LNCaP clone FGC (cell line): ENCODE measurements around the gene PODXL.
"Not testable (repeated sequence)": the region's sequence is repeated elsewhere in the genome, so short reads cannot be mapped to it uniquely, and the experiment has no call there.

Source experiments
- DNase-seq: peaks from one replicate; pipeline ENCODE4 v3.0.0-alpha.2; 2011; ENCODE audit warnings: low read depth
- H3K4me3 ChIP-seq: 2 replicates; pipeline ENCODE4 v1.5.1; 2011; ENCODE audit warnings: mild to moderate bottlenecking, low read depth, low read length, control low read depth
- CTCF ChIP-seq: IDR thresholded peaks from 2 replicates; pipeline ENCODE4 v1.5.1; 2012; ENCODE audit warnings: mild to moderate bottlenecking; ENCODE audit not compliant: control insufficient read depth, insufficient read depth; ENCODE audit errors: extremely low read depth

Gene PODXL

DNA sequence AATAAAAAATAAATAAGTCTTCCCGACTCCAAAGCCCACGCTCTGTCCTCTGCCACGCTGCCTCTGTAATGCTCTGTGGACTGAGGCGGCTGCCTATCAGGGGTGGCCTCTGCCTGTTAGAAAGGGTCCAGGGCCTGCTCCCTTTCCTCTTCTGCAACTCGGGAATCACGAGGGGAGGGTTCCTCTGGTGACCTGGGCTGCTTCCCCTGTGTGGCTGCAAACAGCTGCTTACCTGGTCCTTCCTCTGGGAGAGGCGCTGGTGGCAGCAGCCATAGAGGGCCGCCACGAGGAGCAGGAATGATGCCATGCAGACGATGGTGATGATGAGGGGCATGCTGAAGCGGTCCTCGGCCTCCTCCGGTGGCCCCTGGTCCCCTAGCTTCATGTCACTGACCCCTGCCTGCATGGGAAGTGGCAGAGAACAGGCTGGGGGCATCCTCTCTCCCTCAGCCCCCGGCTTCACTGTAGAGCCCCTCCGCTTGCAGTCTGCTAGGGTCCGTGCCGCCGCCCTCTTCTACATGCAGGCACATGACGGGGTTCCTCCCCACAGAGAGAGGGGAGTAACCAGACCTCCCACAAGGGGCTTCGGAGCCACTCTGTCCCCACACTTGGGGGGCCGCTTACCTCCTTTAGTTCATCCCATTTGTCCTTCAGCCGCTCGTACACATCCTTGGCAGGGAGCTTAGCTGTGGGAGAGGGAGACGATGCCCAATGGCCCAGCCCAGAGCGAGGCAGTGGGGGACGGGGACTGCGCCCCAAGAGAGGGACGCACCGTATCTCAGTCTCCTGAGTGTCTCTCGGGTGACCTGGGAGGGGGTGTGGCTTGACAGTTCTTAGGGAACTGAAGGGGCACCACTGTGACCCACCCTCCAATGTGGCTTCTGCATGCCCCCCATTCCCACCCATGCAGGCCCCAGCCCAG is 50.5 kb downstream of the PODXL start:
- H3K4me3 ChIP-seq = no peak overlapping the region
- no peak for DNase-seq
- TF ChIP-seq CTCF = no peak

DNA sequence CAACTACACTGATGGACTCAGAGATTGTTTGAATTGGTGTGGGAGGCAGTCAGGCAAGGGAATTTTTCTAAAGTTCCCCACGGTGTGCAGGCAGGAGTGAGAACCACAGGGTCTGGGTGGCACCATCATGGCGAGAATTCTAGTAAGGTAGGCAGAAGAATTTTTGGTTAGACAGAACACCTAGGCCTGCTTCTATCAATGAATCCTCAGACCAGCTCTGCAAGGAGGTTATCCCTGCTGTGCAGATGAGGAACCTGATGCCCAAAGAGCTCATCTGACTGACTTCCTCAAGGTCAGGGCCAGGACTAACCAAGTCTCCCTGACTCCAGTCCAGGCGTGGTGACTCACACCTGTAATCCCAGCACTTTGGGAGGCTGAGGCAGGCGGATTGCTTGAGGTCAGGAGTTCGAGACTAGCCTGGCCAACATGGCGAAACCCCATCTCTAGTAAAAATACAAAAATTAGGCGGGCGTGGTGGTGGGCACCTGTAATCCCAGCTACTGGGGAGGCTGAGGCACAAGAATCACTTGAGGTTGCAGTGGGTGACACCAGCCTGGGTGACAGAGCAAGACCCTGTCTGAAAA is 51.3 kb downstream of the PODXL start:
- H3K4me3 ChIP-seq, DNase-seq: not testable (repeated sequence)

GRCh38 chr7:131504157-131504899 is 52.1 kb downstream of the PODXL start:
- H3K4me3 ChIP-seq = no peak overlapping the region
- no peak for DNase-seq
- no peak for TF ChIP-seq CTCF

DNA sequence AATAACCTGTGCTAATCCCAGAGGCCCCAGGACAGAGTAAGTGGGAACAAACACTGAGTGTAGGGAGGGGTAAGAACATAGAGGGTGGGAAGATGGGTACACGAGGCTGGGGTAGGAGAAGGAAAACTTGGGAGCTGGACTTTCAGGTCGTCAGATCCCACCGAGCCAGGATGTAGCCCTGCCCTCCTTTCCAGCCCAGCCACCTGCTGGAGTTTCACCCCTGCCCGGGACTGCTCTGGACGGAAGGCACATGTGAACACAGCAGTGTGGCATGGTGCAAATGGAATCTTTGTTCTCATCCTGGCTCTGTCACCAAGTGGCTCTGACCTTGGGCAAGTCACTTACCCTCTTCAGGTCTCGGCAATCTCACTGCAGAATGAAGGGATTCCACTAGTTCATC is 52.8 kb downstream of the PODXL start:
- no peak for DNase-seq
- no peak overlapping the region for H3K4me3 ChIP-seq
- no peak for TF ChIP-seq CTCF

DNA sequence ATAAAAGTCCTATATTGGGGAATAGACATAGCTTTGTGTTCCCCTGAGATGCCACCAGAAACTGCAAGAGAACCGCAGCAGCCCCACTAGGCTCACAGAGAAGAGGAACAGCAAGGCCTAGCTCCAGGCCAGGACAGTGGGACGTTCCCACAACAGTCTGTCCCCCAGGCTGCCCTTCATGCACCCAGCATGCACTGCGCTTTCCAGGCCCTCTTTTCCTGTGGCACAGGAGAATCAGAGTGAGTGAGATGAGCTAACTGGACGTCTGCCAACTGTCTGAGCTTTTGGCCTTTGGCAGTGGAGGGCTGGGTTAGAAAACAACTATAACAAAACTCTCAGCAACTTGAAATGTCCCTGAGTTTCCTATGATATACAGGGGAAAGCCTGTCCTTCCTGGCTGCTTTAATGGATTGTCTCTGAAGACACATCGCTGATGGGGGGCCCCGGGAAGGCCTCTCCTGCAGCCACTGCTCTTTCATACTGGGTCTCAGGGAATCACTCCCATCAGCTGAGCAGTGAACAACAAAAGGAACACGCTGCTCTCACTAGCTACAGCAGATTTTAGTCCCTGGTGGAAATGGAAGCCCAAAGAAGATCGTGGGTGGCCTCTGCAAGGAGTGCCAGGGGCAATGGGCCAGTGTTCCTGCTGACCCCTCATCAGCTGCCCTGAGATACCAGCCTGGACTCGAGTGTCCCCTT is 53.5 kb downstream of the PODXL start:
- TF ChIP-seq CTCF = no peak
- DNase-seq = no peak
- H3K4me3 ChIP-seq = no peak overlapping the region

DNA sequence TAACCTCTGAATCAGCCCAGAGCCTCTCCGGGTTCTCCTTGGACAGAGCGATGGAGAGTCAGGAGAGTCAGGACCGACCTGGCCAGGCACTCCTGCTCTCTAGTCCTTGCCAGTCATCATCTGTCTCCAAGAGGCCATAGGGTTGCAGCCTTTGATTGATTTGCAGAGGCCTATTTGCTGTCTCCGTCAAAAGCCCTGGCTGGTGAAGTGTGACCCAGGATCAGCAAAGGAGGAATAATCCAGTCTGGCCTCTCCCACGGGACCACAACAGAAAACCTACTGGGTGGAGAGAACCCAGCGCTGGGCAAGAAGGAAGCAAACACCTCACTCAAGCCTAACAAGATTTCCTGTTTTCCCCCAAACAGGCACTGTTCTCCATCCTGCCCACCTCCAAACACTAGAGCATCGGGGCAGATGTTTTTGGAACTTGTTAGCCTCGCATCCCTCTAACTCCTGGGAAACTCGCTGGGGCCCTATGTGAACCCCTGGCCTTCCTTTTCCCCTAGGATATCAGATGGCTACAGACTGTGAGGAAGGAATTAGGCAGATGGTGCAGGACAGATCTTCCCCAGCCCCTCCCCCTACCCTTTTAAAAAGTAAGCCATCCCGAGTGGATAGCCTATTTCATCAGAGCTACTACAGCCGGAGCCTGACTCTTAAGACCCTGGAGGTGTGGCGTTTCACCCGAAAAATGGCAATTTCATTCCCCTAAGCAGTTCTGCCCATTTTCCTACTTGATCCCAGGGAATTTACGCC is 54.3 kb downstream of the PODXL start:
- no peak overlapping the region for H3K4me3 ChIP-seq
- DNase-seq = no peak
- no peak for TF ChIP-seq CTCF
